Karpas-422 (cell line): ENCODE data around the gene DIAPH1. TPM values are rescaled to one million over a fixed set of nuclear protein-coding genes. Genes with fewer than 3 reads are reported as not detected.

Experiments
- DNase-seq: peaks from one replicate; pipeline ENCODE4 v3.0.0-alpha.2; 2015
- H2AFZ ChIP-seq: fragments of 200-600 bp; sonication (generic); 2 replicates; pipeline ENCODE4 v1.6.1; 2014; ENCODE audit warnings: antibody characterized with exemption, low read length, mixed read lengths
- H3K27ac ChIP-seq: fragments of 200-600 bp; sonication (generic); 2 replicates; pipeline ENCODE4 v1.5.1; 2014; ENCODE audit warnings: mild to moderate bottlenecking, low read length, moderate library complexity
- H3K27me3 ChIP-seq: fragments of 200-600 bp; sonication (generic); 2 replicates; pipeline ENCODE4 v1.6.1; 2014; ENCODE audit warnings: low read length, mixed read lengths
- H3K36me3 ChIP-seq: fragments of 200-600 bp; sonication (generic); 2 replicates; pipeline ENCODE4 v1.6.1; 2014; ENCODE audit warnings: low read length, mixed read lengths; ENCODE audit not compliant: insufficient read depth
- H3K4me1 ChIP-seq: fragments of 200-600 bp; sonication (generic); 2 replicates; pipeline ENCODE4 v1.6.1; 2014; ENCODE audit warnings: mild to moderate bottlenecking, low read length, mixed read lengths
- H3K4me2 ChIP-seq: fragments of 200-600 bp; sonication (generic); 2 replicates; pipeline ENCODE4 v1.6.1; 2014; ENCODE audit warnings: low read length, low read depth, mild to moderate bottlenecking; ENCODE audit not compliant: poor library complexity, severe bottlenecking
- H3K4me3 ChIP-seq: fragments of 200-600 bp; sonication (generic); 2 replicates; pipeline ENCODE4 v1.5.1; 2014; ENCODE audit warnings: mild to moderate bottlenecking, antibody characterized with exemption, low read length, mixed read lengths
- H3K79me2 ChIP-seq: fragments of 200-600 bp; sonication (generic); 2 replicates; pipeline ENCODE4 v1.6.1; 2014; ENCODE audit warnings: mild to moderate bottlenecking, low read length, mixed read lengths
- H3K9ac ChIP-seq: fragments of 200-600 bp; sonication (generic); 2 replicates; pipeline ENCODE4 v1.6.0; 2014; ENCODE audit warnings: low read length
- H3K9me2 ChIP-seq: fragments of 200-600 bp; sonication (generic), shearing (Covaris generic); replicated peaks from 2 replicates; pipeline ENCODE4 v1.6.0; 2014; ENCODE audit warnings: mild to moderate bottlenecking, low read length, moderate library complexity; ENCODE audit not compliant: insufficient read depth
- H3K9me3 ChIP-seq: fragments of 300-700, 200-600 bp; sonication (generic); 2 replicates; pipeline ENCODE4 v1.6.1; 2014; ENCODE audit warnings: low read length, mixed read lengths
- H4K20me1 ChIP-seq: fragments of 200-600 bp; sonication (generic); 2 replicates; pipeline ENCODE4 v1.6.1; 2014; ENCODE audit warnings: mild to moderate bottlenecking, antibody characterized with exemption, low read length, low read depth; ENCODE audit not compliant: insufficient read depth
- total RNA-seq: library from RNA; depleted of rRNA; stranded (reverse); fragments of >200 nt; shearing (Covaris generic); gene quantifications from 2 replicates; pipeline ENCODE4 v1.2.3, GENCODE V29; 2014; ENCODE audit warnings: low replicate concordance

DIAPH1 gene
- total RNA-seq, 1 experiment from 2014 or later, result 181 TPM

GRCh38 chr5:141603923-141604717 lies 14.7 kb downstream of the DIAPH1 start:
- no peaks in the 10 kb centered on the region for H3K9me2 ChIP-seq
- H3K27me3 ChIP-seq, result no peaks in the 10 kb centered on the region
- peaks cover 99% of the 10 kb centered on the region for H3K4me1 ChIP-seq
- H3K4me2 ChIP-seq, result peak overlapping the region; percentile 63
- DNase-seq, result no peak
- no peaks in the 10 kb centered on the region for H3K9me3 ChIP-seq
- H3K27ac ChIP-seq, result peak overlapping the region; percentile 87
- H3K4me3 ChIP-seq, result no peak overlapping the region
- H3K9ac ChIP-seq, result peak overlapping the region; percentile 16; the same call in 1 of the 2 replicates
- no peak overlapping the region for H2AFZ ChIP-seq
- no peaks in the 10 kb centered on the region for H4K20me1 ChIP-seq
- peaks cover 98% of the 10 kb centered on the region for H3K79me2 ChIP-seq
- H3K36me3 ChIP-seq, result no peaks in the 10 kb centered on the region

GRCh38 chr5:141602606-141603005 lies 16.2 kb downstream of the DIAPH1 start:
- H3K4me2 ChIP-seq, result no peak overlapping the region

GRCh38 chr5:141598391-141599345 lies 20.1 kb downstream of the DIAPH1 start:
- Histone ChIP-seq H3K27me3 (no peaks in the 10 kb centered on the region), H3K27ac (peak overlapping the region; percentile 77), H3K4me3 (no peak overlapping the region), H3K4me2 (peak overlapping the region; percentile 53), H3K9me2 (no peaks in the 10 kb centered on the region), H2AFZ (no peak overlapping the region), H3K79me2 (peaks cover 95% of the 10 kb centered on the region), H3K4me1 (peaks cover 74% of the 10 kb centered on the region), H3K36me3 (peaks cover 5% of the 10 kb centered on the region; the same call in 1 of the 2 replicates), H4K20me1 (no peaks in the 10 kb centered on the region), H3K9me3 (no peaks in the 10 kb centered on the region), H3K9ac (peak overlapping the region; percentile 19)
- peak; percentile 59 for DNase-seq

More at GRCh38 chr5:141602606-141603005, 16.2 kb downstream of the DIAPH1 start:
- H3K27me3 ChIP-seq, result no peaks in the 10 kb centered on the region
- no peaks in the 10 kb centered on the region for H3K9me3 ChIP-seq
- H2AFZ ChIP-seq, result no peak overlapping the region
- peaks cover 98% of the 10 kb centered on the region for H3K79me2 ChIP-seq
- H3K36me3 ChIP-seq, result no peaks in the 10 kb centered on the region
- H3K9me2 ChIP-seq, result no peaks in the 10 kb centered on the region
- peaks cover 99% of the 10 kb centered on the region for H3K4me1 ChIP-seq
- no peak overlapping the region for H3K4me3 ChIP-seq
- peak overlapping the region; percentile 87; the same call in 1 of the 2 replicates for H3K27ac ChIP-seq
- no peak for DNase-seq
- no peak overlapping the region for H3K9ac ChIP-seq
- no peaks in the 10 kb centered on the region for H4K20me1 ChIP-seq

- peaks cover 74% of the 10 kb centered on the region for H3K4me1 ChIP-seq
- H3K4me3 ChIP-seq, result no peak overlapping the region
Measured at GRCh38 chr5:141597814-141598213, 21.0 kb downstream of the DIAPH1 start.

GRCh38 chr5:141597394-141597793 lies 21.4 kb downstream of the DIAPH1 start:
- peaks cover 5% of the 10 kb centered on the region; the same call in 1 of the 2 replicates for H3K36me3 ChIP-seq
- H3K9me2 ChIP-seq, result no peaks in the 10 kb centered on the region
- peak overlapping the region; percentile 17 for H3K4me2 ChIP-seq
- no peak for DNase-seq
- peaks cover 95% of the 10 kb centered on the region for H3K79me2 ChIP-seq
- H2AFZ ChIP-seq, result no peak overlapping the region
- H3K4me1 ChIP-seq, result peaks cover 74% of the 10 kb centered on the region
- 0 out of 2 replicates have a peak, but pooled peaks cover 4% of the 10 kb centered on the region for H4K20me1 ChIP-seq
- no peak overlapping the region for H3K4me3 ChIP-seq
- no peak overlapping the region; the same call in 1 of the 2 replicates for H3K9ac ChIP-seq
- no peaks in the 10 kb centered on the region for H3K9me3 ChIP-seq
- peak overlapping the region; percentile 77 for H3K27ac ChIP-seq
- H3K27me3 ChIP-seq, result no peaks in the 10 kb centered on the region

More at GRCh38 chr5:141597814-141598213, 21.0 kb downstream of the DIAPH1 start:
- no peaks in the 10 kb centered on the region for H3K9me2 ChIP-seq
- H3K27ac ChIP-seq, result peak overlapping the region; percentile 77
- peaks cover 95% of the 10 kb centered on the region for H3K79me2 ChIP-seq
- H3K4me2 ChIP-seq, result peak overlapping the region; percentile 17
- peaks cover 5% of the 10 kb centered on the region; the same call in 1 of the 2 replicates for H3K36me3 ChIP-seq
- H3K9ac ChIP-seq, result no peak overlapping the region; the same call in 1 of the 2 replicates
- H3K27me3 ChIP-seq, result no peaks in the 10 kb centered on the region
- 0 out of 2 replicates have a peak, but pooled peaks cover 4% of the 10 kb centered on the region for H4K20me1 ChIP-seq
- no peaks in the 10 kb centered on the region for H3K9me3 ChIP-seq
- no peak for DNase-seq
- H2AFZ ChIP-seq, result no peak overlapping the region

- Histone ChIP-seq H3K79me2 (peaks cover 94% of the 10 kb centered on the region), H3K4me1 (peaks cover 72% of the 10 kb centered on the region), H2AFZ (no peak overlapping the region), H3K9me3 (no peaks in the 10 kb centered on the region), H4K20me1 (0 out of 2 replicates have a peak, but pooled peaks cover 4% of the 10 kb centered on the region), H3K4me2 (no peak overlapping the region), H3K27ac (peak overlapping the region; percentile 77), H3K27me3 (no peaks in the 10 kb centered on the region), H3K36me3 (peaks cover 5% of the 10 kb centered on the region; the same call in 1 of the 2 replicates), H3K9me2 (no peaks in the 10 kb centered on the region), H3K4me3 (no peak overlapping the region), H3K9ac (no peak overlapping the region)
- DNase-seq, result no peak
Measured at GRCh38 chr5:141596867-141597266, 21.9 kb downstream of the DIAPH1 start.

- H2AFZ ChIP-seq, result no peak overlapping the region
- no peaks in the 10 kb centered on the region for H3K27me3 ChIP-seq
- no peak for DNase-seq
- no peak overlapping the region for H3K27ac ChIP-seq
- H3K4me2 ChIP-seq, result no peak overlapping the region
- H3K79me2 ChIP-seq, result peaks cover 88% of the 10 kb centered on the region
- no peaks in the 10 kb centered on the region for H3K9me2 ChIP-seq
- H3K4me3 ChIP-seq, result no peak overlapping the region
- H4K20me1 ChIP-seq, result 0 out of 2 replicates have a peak, but pooled peaks cover 4% of the 10 kb centered on the region
- H3K9ac ChIP-seq, result no peak overlapping the region
- no peaks in the 10 kb centered on the region for H3K9me3 ChIP-seq
- H3K36me3 ChIP-seq, result peaks cover 32% of the 10 kb centered on the region
- H3K4me1 ChIP-seq, result peaks cover 57% of the 10 kb centered on the region
Measured at GRCh38 chr5:141590127-141590526, 28.7 kb downstream of the DIAPH1 start.
